HCT116 (cell line): ENCODE results near the gene ZZZ3. TPM values are rescaled to one million over a fixed set of nuclear protein-coding genes. Genes with fewer than 3 reads are reported as not detected.

Experiments
- ATAC-seq: fragments of 200-7000 bp; cut with Tn5 transposase; 2 replicates; pipeline ENCODE4 v1.9.1; 2020; ENCODE audit warnings: mild to moderate bottlenecking, moderate library complexity
- BruUV-seq: library from RNA; stranded (reverse); fragments of 400-500 nt; replicated peaks from 2 replicates; lab custom pipeline; 2021; lab: Mats Ljungman, UMichigan
- CTCF ChIA-PET: fragments of 300-600 bp; sonication (Branson Sonifier 250); formaldehyde crosslinking; loops from one replicate; lab custom pipeline; 2021; ENCODE audit warnings: antibody characterized with exemption; lab: Charles Lee
- POLR2A ChIA-PET: fragments of 300-600, 350-600 bp; sonication (Branson Sonifier 250); formaldehyde crosslinking; loops from one replicate; lab custom pipeline; 2021; ENCODE audit warnings: antibody characterized with exemption; lab: Charles Lee
- RAD21 ChIA-PET, 2 experiments: fragments of 300-600 bp; sonication (Branson Sonifier 250); formaldehyde crosslinking; loops; one replicate each; lab custom pipeline; 2023; ENCODE audit warnings: low total read pairs in 2 of 2; ENCODE audit not compliant: uncharacterized antibody in 2 of 2, unreplicated experiment in 2 of 2, low non-redundant PET in 1 of 2; lab: Charles Lee
- DNase-seq: peaks from one replicate; pipeline ENCODE4 v3.0.0-alpha.2; 2010; ENCODE audit warnings: low read depth, low spot score
- H2AFZ ChIP-seq: fragments of 200-600 bp; shearing (Covaris generic), sonication (generic); 2 replicates; pipeline ENCODE4 v1.6.1; 2017; ENCODE audit warnings: low read depth, mixed run types, mixed read lengths, antibody characterized with exemption, low read length; ENCODE audit not compliant: poor library complexity, severe bottlenecking
- H3K27ac ChIP-seq: 2 replicates; pipeline ENCODE4 v1.5.1; 2012; ENCODE audit warnings: low read depth, low read length
- H3K27me3 ChIP-seq: fragments of 200-600 bp; sonication (generic); 2 replicates; pipeline ENCODE4 v1.6.1; 2016; ENCODE audit warnings: mixed run types, low read length, mixed read lengths; ENCODE audit not compliant: insufficient read depth
- H3K36me3 ChIP-seq, 2 experiments: fragments of 200-500 bp in 1 of 2; fragments of 200-600 bp in 1 of 2; sonication (Bioruptor generic) in 1 of 2; sonication (generic) in 1 of 2; 2 replicates each; pipeline versions ENCODE4 v1.5.1 to v1.6.1; 2014 to 2016; ENCODE audit warnings: low read length in 2 of 2, inconsistent platforms in 1 of 2, mixed read lengths in 1 of 2, mixed run types in 1 of 2; ENCODE audit not compliant: insufficient read depth in 2 of 2, control insufficient read depth in 1 of 2
- H3K4me1 ChIP-seq, 2 experiments: fragments of 200-600 bp in 1 of 2; sonication (generic) in 1 of 2; 2 replicates each; pipeline versions ENCODE4 v1.5.1 to v1.6.1; 2012 to 2017; ENCODE audit warnings: low read length in 2 of 2, inconsistent platforms in 1 of 2, mild to moderate bottlenecking in 1 of 2, mixed read lengths in 1 of 2, mixed run types in 1 of 2, moderate library complexity in 1 of 2; ENCODE audit not compliant: insufficient read depth in 2 of 2, control insufficient read depth in 1 of 2
- H3K4me2 ChIP-seq: fragments of 200-600 bp; sonication (generic); 2 replicates; pipeline ENCODE4 v1.6.1; 2017; ENCODE audit warnings: mixed run types, low read length, mixed read lengths
- H3K4me3 ChIP-seq, 2 experiments: fragments of 200-600 bp in 1 of 2; sonication (generic) in 1 of 2; replicated peaks in 1 of 2; 2 replicates each; pipeline ENCODE4 v1.5.1; 2011 to 2016; ENCODE audit warnings: low read length in 2 of 2, control low read depth in 1 of 2, low read depth in 1 of 2, mild to moderate bottlenecking in 1 of 2, mixed read lengths in 1 of 2, mixed run types in 1 of 2
- H3K79me2 ChIP-seq: fragments of 200-600 bp; sonication (generic); 2 replicates; pipeline ENCODE4 v1.6.1; 2017; ENCODE audit warnings: mild to moderate bottlenecking, mixed run types, low read length, moderate library complexity, mixed read lengths; ENCODE audit not compliant: insufficient read depth
- H3K9ac ChIP-seq: fragments of 200-600 bp; sonication (generic); 2 replicates; pipeline ENCODE4 v1.6.1; 2016; ENCODE audit warnings: low read length, mixed read lengths
- H3K9me2 ChIP-seq: fragments of 200-600 bp; sonication (generic), shearing (Covaris generic); 2 replicates; pipeline ENCODE4 v1.6.1; 2017; ENCODE audit warnings: mixed run types, mild to moderate bottlenecking, moderate library complexity; ENCODE audit not compliant: insufficient read depth
- H3K9me3 ChIP-seq, 2 experiments: fragments of 200-500 bp in 1 of 2; fragments of 200-600 bp in 1 of 2; sonication (Bioruptor generic) in 1 of 2; sonication (generic) in 1 of 2; 2 replicates each; pipeline ENCODE4 v1.6.1; 2014 to 2017; ENCODE audit warnings: low read length in 2 of 2, mixed read lengths in 2 of 2, inconsistent platforms in 1 of 2, low read depth in 1 of 2, mild to moderate bottlenecking in 1 of 2, mixed run types in 1 of 2, moderate library complexity in 1 of 2; ENCODE audit not compliant: control insufficient read depth in 1 of 2, insufficient read depth in 1 of 2
- H4K20me1 ChIP-seq: fragments of 200-600 bp; sonication (generic), shearing (Covaris generic); 2 replicates; pipeline ENCODE4 v1.6.1; 2017; ENCODE audit warnings: mixed run types, mild to moderate bottlenecking, moderate library complexity; ENCODE audit not compliant: insufficient read depth
- CBX3 ChIP-seq: IDR thresholded peaks from 2 replicates; pipeline ENCODE4 v1.6.1; 2012; ENCODE audit warnings: low read depth
- ELF1 ChIP-seq: IDR thresholded peaks from 2 replicates; pipeline ENCODE4 v1.6.1; 2012; ENCODE audit warnings: low read depth, borderline replicate concordance
- EZH2 ChIP-seq: fragments of 200-600 bp; sonication (generic); IDR thresholded peaks from 2 replicates; pipeline ENCODE4 v1.6.1; 2017; ENCODE audit warnings: antibody characterized with exemption, mixed run types
- EZH2phosphoT487 ChIP-seq: fragments of 200-600 bp; IDR thresholded peaks from 2 replicates; pipeline ENCODE4 v1.6.1; 2018; ENCODE audit warnings: antibody characterized with exemption, borderline replicate concordance
- FOSL1 ChIP-seq: IDR thresholded peaks from 2 replicates; pipeline ENCODE4 v1.6.1; 2012; ENCODE audit warnings: low read depth
- POLR2AphosphoS5 ChIP-seq: IDR thresholded peaks from 2 replicates; pipeline ENCODE4 v1.6.1; 2011; ENCODE audit warnings: mild to moderate bottlenecking, low read depth, low read length, moderate library complexity
- SIN3A ChIP-seq: IDR thresholded peaks from 2 replicates; pipeline ENCODE4 v1.6.1; 2012; ENCODE audit warnings: low read depth
- SP1 ChIP-seq: IDR thresholded peaks from 2 replicates; pipeline ENCODE4 v1.6.1; 2012; ENCODE audit warnings: low read depth
- intact Hi-C: fragments of 100-400 bp; cut with micrococcal nuclease; formaldehyde crosslinking; loops from 2 replicates; pipeline ENCODE4 v1.10.0; 2022
- total RNA-seq: library from RNA; stranded (reverse); gene quantifications from one replicate; pipeline ENCODE4 v1.2.1, GENCODE V29; 2021; ENCODE audit not compliant: unreplicated experiment
- TF ChIP-seq, protein P1 (sequence below): IDR thresholded peaks from 2 replicates; pipeline ENCODE4 v1.6.1; 2012
- TF ChIP-seq, protein P2 (sequence below): IDR thresholded peaks from 2 replicates; pipeline ENCODE4 v1.6.1; 2011; ENCODE audit warnings: mild to moderate bottlenecking, low read length, moderate library complexity; ENCODE audit not compliant: insufficient replicate concordance; ENCODE audit errors: extremely low read depth
- TF ChIP-seq, protein P3 (sequence below), 3 experiments: fragments of 200-600 bp in 1 of 3; sonication (generic) in 1 of 3; IDR thresholded peaks in 2 of 3; conservative IDR thresholded peaks in 1 of 3; 2 replicates each; pipeline ENCODE4 v1.5.1; 2012 to 2017; ENCODE audit warnings: low read depth in 2 of 3, low read length in 2 of 3, antibody characterized with exemption in 1 of 3, borderline replicate concordance in 1 of 3, control low read depth in 1 of 3, mild to moderate bottlenecking in 1 of 3, mixed read lengths in 1 of 3, mixed run types in 1 of 3, moderate library complexity in 1 of 3; ENCODE audit not compliant: insufficient read depth in 1 of 3

ZZZ3 gene
- total RNA-seq, 1 experiment from 2014 or later = 48.9 TPM

DNA sequence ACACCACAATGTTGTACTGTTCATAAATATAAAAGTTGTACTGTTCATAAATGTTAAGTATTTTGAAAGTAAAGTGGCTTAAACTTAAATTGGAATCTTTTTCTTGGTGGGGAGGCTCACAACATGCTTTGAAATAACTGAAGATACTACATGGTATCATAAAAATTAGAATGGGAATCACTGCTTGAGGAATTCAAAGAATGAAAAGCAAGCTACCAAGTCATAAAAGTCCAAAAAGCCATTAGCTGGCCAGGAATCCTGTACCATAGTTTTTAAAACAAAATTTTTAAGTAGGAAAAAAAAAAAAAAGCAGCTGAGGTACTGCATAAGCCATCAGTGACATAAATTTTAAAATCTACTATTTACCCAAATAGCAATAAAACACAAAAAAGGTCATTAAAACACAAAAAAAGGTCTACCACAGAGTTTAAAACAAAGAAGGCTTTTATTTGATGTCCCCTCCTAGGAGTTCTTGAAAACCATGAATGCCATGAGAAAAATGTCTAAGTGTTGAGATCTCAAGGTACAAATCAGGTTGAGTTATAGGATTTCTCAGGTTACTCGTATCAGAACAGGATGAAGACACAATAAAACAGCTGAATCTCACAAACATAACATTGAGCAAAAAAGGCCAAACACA, 8.6 kb downstream of the ZZZ3 start:
- intact Hi-C loops = no loop called here
- CTCF ChIA-PET = no interaction called here
- no peak overlapping the region for H3K4me3 ChIP-seq
- no peaks in the 10 kb centered on the region for H3K4me1 ChIP-seq
- RAD21 ChIA-PET = no interaction called here
- no peak overlapping the region for H3K4me2 ChIP-seq
- peaks cover 35% of the 10 kb centered on the region; the same call in 1 of the 2 replicates for H4K20me1 ChIP-seq
- ATAC-seq = no peak
- H2AFZ ChIP-seq = no peak overlapping the region
- no peaks in the 10 kb centered on the region for H3K9me3 ChIP-seq
- H3K9ac ChIP-seq = no peak overlapping the region
- H3K27me3 ChIP-seq = no peaks in the 10 kb centered on the region
- H3K9me2 ChIP-seq = no peaks in the 10 kb centered on the region
- no peak for TF ChIP-seq CBX3
- no peak for TF ChIP-seq SP1
- TF ChIP-seq SIN3A = no peak
- no peak for TF ChIP-seq EZH2
- no peak for TF ChIP-seq EZH2phosphoT487
- TF ChIP-seq, protein P1, sequence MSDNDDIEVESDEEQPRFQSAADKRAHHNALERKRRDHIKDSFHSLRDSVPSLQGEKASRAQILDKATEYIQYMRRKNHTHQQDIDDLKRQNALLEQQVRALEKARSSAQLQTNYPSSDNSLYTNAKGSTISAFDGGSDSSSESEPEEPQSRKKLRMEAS = no peak
- no peak for TF ChIP-seq POLR2AphosphoS5
- TF ChIP-seq, protein P2, sequence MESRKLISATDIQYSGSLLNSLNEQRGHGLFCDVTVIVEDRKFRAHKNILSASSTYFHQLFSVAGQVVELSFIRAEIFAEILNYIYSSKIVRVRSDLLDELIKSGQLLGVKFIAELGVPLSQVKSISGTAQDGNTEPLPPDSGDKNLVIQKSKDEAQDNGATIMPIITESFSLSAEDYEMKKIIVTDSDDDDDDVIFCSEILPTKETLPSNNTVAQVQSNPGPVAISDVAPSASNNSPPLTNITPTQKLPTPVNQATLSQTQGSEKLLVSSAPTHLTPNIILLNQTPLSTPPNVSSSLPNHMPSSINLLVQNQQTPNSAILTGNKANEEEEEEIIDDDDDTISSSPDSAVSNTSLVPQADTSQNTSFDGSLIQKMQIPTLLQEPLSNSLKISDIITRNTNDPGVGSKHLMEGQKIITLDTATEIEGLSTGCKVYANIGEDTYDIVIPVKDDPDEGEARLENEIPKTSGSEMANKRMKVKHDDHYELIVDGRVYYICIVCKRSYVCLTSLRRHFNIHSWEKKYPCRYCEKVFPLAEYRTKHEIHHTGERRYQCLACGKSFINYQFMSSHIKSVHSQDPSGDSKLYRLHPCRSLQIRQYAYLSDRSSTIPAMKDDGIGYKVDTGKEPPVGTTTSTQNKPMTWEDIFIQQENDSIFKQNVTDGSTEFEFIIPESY = no peak
- TF ChIP-seq, protein P3, sequence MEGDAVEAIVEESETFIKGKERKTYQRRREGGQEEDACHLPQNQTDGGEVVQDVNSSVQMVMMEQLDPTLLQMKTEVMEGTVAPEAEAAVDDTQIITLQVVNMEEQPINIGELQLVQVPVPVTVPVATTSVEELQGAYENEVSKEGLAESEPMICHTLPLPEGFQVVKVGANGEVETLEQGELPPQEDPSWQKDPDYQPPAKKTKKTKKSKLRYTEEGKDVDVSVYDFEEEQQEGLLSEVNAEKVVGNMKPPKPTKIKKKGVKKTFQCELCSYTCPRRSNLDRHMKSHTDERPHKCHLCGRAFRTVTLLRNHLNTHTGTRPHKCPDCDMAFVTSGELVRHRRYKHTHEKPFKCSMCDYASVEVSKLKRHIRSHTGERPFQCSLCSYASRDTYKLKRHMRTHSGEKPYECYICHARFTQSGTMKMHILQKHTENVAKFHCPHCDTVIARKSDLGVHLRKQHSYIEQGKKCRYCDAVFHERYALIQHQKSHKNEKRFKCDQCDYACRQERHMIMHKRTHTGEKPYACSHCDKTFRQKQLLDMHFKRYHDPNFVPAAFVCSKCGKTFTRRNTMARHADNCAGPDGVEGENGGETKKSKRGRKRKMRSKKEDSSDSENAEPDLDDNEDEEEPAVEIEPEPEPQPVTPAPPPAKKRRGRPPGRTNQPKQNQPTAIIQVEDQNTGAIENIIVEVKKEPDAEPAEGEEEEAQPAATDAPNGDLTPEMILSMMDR (IDR thresholded peaks at IDR 0.05 in 2 of 3, conservative IDR thresholded peaks at IDR 0.05 in 1 of 3; ENCODE audit: borderline replicate concordance in 1 of 3, insufficient read depth in 1 of 3, low read depth in 2 of 3, low read length in 2 of 3) = no peak
- TF ChIP-seq ELF1 = no peak
- no peak for TF ChIP-seq FOSL1
- peaks cover 100% of the 10 kb centered on the region for H3K79me2 ChIP-seq
- DNase-seq = no peak
- H3K27ac ChIP-seq = no peak overlapping the region
- no TSS peak for BruUV-seq
- POLR2A ChIA-PET = no interaction called here
- no peaks in the 10 kb centered on the region; a peak in 1 of 4 replicates for H3K36me3 ChIP-seq
